ENCODE measurements around the gene SDR42E1.
"Not testable (repeated sequence)": the region's sequence is repeated elsewhere in the genome, so short reads cannot be mapped to it uniquely, and the experiment has no call there.

The SDR42E1 gene

GRCh38 chr16:82040296-82040695, 29.0 kb upstream of the SDR42E1 start:
- DNase-seq (ENCODE audit: low read depth in 3 of 3, low spot score in 1 of 3) = no peak

GRCh38 chr16:82037666-82038065, 26.4 kb upstream of the SDR42E1 start:
- no peak for DNase-seq (ENCODE audit: low read depth in 3 of 3, low spot score in 1 of 3)

GRCh38 chr16:82037251-82037650, 26.0 kb upstream of the SDR42E1 start:
- no peak for DNase-seq (ENCODE audit: low read depth in 3 of 3, low spot score in 1 of 3)

GRCh38 chr16:82034981-82035612, 23.8 kb upstream of the SDR42E1 start, which contains the start of gene HSD17B2:
Gene HSD17B2 (plus strand): TSS chr16:82035253. CDS start chr16:82035425, 172 bp downstream.
- no peak for DNase-seq (ENCODE audit: low read depth in 3 of 3, low spot score in 1 of 3)

- DNase-seq (ENCODE audit: low read depth in 3 of 3, low spot score in 1 of 3) = no peak
These were observed 22.5 kb upstream of the SDR42E1 start for GRCh38 chr16:82033683-82034300.

GRCh38 chr16:82033006-82033405, 21.7 kb upstream of the SDR42E1 start:
- DNase-seq (ENCODE audit: low read depth in 3 of 3, low spot score in 1 of 3) = no peak

- no peak for DNase-seq (ENCODE audit: low read depth in 3 of 3, low spot score in 1 of 3)
These were observed 20.1 kb upstream of the SDR42E1 start for GRCh38 chr16:82031116-82032084.

GRCh38 chr16:82027629-82028064, 16.4 kb upstream of the SDR42E1 start:
- no peak for DNase-seq (ENCODE audit: low read depth in 3 of 3, low spot score in 1 of 3)

- DNase-seq (ENCODE audit: low read depth in 3 of 3, low spot score in 1 of 3) = no peak
These were observed 13.6 kb upstream of the SDR42E1 start for GRCh38 chr16:82024883-82025282.

- DNase-seq (ENCODE audit: low read depth in 3 of 3, low spot score in 1 of 3) = no peak
These were observed 13.0 kb upstream of the SDR42E1 start for GRCh38 chr16:82024316-82024715.

GRCh38 chr16:82023206-82023605, 11.9 kb upstream of the SDR42E1 start:
- DNase-seq (ENCODE audit: low read depth in 3 of 3, low spot score in 1 of 3) = no peak

GRCh38 chr16:82020051-82020450, 8.8 kb upstream of the SDR42E1 start:
- DNase-seq (ENCODE audit: low read depth in 3 of 3, low spot score in 1 of 3) = no peak

GRCh38 chr16:82019535-82019934, 8.3 kb upstream of the SDR42E1 start:
- DNase-seq (ENCODE audit: low read depth in 3 of 3, low spot score in 1 of 3) = no peak

- DNase-seq (ENCODE audit: low read depth in 3 of 3, low spot score in 1 of 3) = no peak
These were observed 6.8 kb upstream of the SDR42E1 start for GRCh38 chr16:82017911-82018568.

- no peak for DNase-seq (ENCODE audit: low read depth in 3 of 3, low spot score in 1 of 3)
These were observed 5.7 kb upstream of the SDR42E1 start for GRCh38 chr16:82016964-82017363.

- DNase-seq (ENCODE audit: low read depth in 3 of 3, low spot score in 1 of 3) = no peak
These were observed 5.0 kb upstream of the SDR42E1 start for GRCh38 chr16:82016263-82016662.

GRCh38 chr16:82013139-82013538, 1.9 kb upstream of the SDR42E1 start:
- DNase-seq (ENCODE audit: low read depth in 3 of 3, low spot score in 1 of 3) = no peak

- DNase-seq (ENCODE audit: low read depth in 3 of 3, low spot score in 1 of 3) = no peak
These were observed 621 bp downstream of the SDR42E1 start for GRCh38 chr16:82010649-82011048.

- not testable (repeated sequence) for DNase-seq (ENCODE audit: low read depth in 3 of 3, low spot score in 1 of 3)
These were observed 1.5 kb downstream of the SDR42E1 start for GRCh38 chr16:82009789-82010188.

- no peak for DNase-seq (ENCODE audit: low read depth in 3 of 3, low spot score in 1 of 3)
These were observed 2.2 kb downstream of the SDR42E1 start for GRCh38 chr16:82008957-82009592.

- no peak for DNase-seq (ENCODE audit: low read depth in 3 of 3, low spot score in 1 of 3)
These were observed 4.1 kb downstream of the SDR42E1 start for GRCh38 chr16:82007189-82007588.
